WERI-Rb-1 (cell line): Measurements from ENCODE around the gene VWA3A.
A peak's percentile ranks its signal among the peaks of the same experiment; 100 is the strongest.

Experiments used
- DNase-seq: peaks from one replicate; pipeline ENCODE4 v3.0.0-alpha.2; 2020
- H3K27ac ChIP-seq: fragments of 250-450 bp; sonication (Bioruptor Pico); 2 replicates; pipeline ENCODE4 v1.5.1; 2020; ENCODE audit warnings: mild to moderate bottlenecking, moderate library complexity
- H3K27me3 ChIP-seq: fragments of 250-450 bp; sonication (Bioruptor Pico); 2 replicates; pipeline ENCODE4 v1.5.1; 2021; ENCODE audit warnings: mild to moderate bottlenecking, low read depth, moderate library complexity; ENCODE audit not compliant: insufficient read depth, severe bottlenecking
- H3K36me3 ChIP-seq: fragments of 250-450 bp; sonication (Bioruptor Pico); 2 replicates; pipeline ENCODE4 v1.5.1; 2020; ENCODE audit warnings: mild to moderate bottlenecking, moderate library complexity
- H3K4me3 ChIP-seq: 2 replicates; pipeline ENCODE4 v1.5.1; 2011; ENCODE audit warnings: low read depth, mild to moderate bottlenecking, control low read depth, low read length
- H3K9me3 ChIP-seq: fragments of 250-450 bp; sonication (Bioruptor Pico); 2 replicates; pipeline ENCODE4 v1.5.1; 2021; ENCODE audit warnings: mild to moderate bottlenecking, moderate library complexity; ENCODE audit not compliant: severe bottlenecking
- CTCF ChIP-seq: IDR thresholded peaks from 2 replicates; pipeline ENCODE4 v1.5.1; 2011; ENCODE audit warnings: low read depth, mild to moderate bottlenecking, control low read depth, inconsistent platforms, low read length

Gene VWA3A

GRCh38 chr16:22189473-22190080 is 97.2 kb downstream of the VWA3A start:
- Histone ChIP-seq H3K36me3 (no peaks in the 10 kb centered on the region; the same call in 1 of the 2 replicates), H3K27me3 (no peaks in the 10 kb centered on the region), H3K9me3 (no peaks in the 10 kb centered on the region), H3K27ac (peak overlapping the region; percentile 69), H3K4me3 (peak overlapping the region; percentile 68)
- DNase-seq, result peak; percentile 76
- no peak for TF ChIP-seq CTCF

GRCh38 chr16:22190081-22190775 is 97.9 kb downstream of the VWA3A start:
- Histone ChIP-seq H3K27ac (peak overlapping the region; percentile 69), H3K36me3 (no peaks in the 10 kb centered on the region; the same call in 1 of the 2 replicates), H3K27me3 (no peaks in the 10 kb centered on the region), H3K4me3 (peak overlapping the region; percentile 68), H3K9me3 (no peaks in the 10 kb centered on the region)
- TF ChIP-seq CTCF, result no peak
- no peak for DNase-seq

- Histone ChIP-seq H3K36me3 (no peaks in the 10 kb centered on the region; the same call in 1 of the 2 replicates), H3K4me3 (peak overlapping the region; percentile 74), H3K27ac (peak overlapping the region; percentile 78), H3K9me3 (no peaks in the 10 kb centered on the region), H3K27me3 (no peaks in the 10 kb centered on the region)
- no peak for TF ChIP-seq CTCF
- peak; percentile 99 for DNase-seq
Measured at GRCh38 chr16:22190776-22191531, 98.6 kb downstream of the VWA3A start.

GRCh38 chr16:22191532-22192260 is 99.4 kb downstream of the VWA3A start:
- no peaks in the 10 kb centered on the region; the same call in 1 of the 2 replicates for H3K36me3 ChIP-seq
- H3K27ac ChIP-seq, result peak overlapping the region; percentile 78
- peak overlapping the region; percentile 74 for H3K4me3 ChIP-seq
- no peak for TF ChIP-seq CTCF
- no peaks in the 10 kb centered on the region for H3K27me3 ChIP-seq
- DNase-seq, result peak; percentile 29
- no peaks in the 10 kb centered on the region for H3K9me3 ChIP-seq

GRCh38 chr16:22192261-22193062 is 100.1 kb downstream of the VWA3A start:
- no peak for TF ChIP-seq CTCF
- Histone ChIP-seq H3K4me3 (peak overlapping the region; percentile 74; the same call in 1 of the 2 replicates), H3K27ac (no peak overlapping the region), H3K27me3 (no peaks in the 10 kb centered on the region), H3K9me3 (no peaks in the 10 kb centered on the region), H3K36me3 (no peaks in the 10 kb centered on the region; the same call in 1 of the 2 replicates)
- DNase-seq, result peak; percentile 25
